Measurements from ENCODE around the gene ZNF613.
"Not testable (repeated sequence)": the region's sequence is repeated elsewhere in the genome, so short reads cannot be mapped to it uniquely, and the experiment has no call there.

ZNF613 gene

DNA sequence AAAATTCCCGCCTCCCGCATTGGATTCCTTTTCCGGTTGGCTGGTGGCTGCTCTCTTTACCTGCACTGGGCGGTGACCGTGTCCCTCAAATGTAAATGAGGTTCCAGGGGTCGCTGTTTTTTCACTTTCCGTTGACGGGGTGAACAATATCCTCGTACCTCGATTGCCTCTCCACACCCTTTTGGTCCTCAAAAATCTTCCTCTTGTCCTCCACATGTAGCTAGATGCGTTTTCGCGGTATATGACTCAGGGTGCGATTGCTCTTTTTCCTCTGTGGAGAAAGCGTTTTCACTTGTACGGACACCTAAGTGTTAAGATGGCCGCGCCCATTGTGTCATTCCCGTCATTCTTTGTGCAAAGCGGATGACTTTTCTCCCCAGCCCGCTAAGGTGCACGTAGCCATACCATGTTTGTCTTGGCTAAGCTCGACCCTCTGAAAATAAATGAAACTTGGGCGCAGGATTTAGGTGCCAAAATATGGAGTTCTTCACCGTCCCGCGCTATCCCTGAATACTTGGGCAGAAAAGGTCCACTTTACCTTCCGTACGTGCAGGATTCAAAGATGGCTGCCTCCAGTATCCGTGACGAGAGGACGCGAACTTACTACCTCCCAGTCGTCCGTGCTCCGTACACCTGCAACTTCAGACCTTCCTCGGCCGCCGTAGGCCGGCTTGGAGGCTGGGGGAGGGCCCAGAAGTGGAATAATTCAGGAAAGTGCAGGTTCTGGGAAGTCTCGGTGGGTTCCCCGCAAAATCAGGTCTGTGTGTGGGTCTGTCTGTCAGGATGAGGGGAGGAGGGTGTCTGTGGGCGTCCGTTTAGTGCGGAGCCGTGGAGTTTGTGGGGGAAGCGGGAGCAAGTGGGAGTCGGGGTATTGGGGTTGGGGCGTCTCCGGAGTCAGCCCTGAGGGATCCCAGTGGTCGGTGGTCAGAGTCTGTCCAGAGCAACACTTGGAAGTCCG, at the start of gene ZNF613:
Gene ZNF613 (plus strand): TSS at position 689 of the 958 bp plus-strand sequence. CDS start 8,749 bp downstream, outside the sequence.
- DNase-seq, result peak; percentile 87

DNA sequence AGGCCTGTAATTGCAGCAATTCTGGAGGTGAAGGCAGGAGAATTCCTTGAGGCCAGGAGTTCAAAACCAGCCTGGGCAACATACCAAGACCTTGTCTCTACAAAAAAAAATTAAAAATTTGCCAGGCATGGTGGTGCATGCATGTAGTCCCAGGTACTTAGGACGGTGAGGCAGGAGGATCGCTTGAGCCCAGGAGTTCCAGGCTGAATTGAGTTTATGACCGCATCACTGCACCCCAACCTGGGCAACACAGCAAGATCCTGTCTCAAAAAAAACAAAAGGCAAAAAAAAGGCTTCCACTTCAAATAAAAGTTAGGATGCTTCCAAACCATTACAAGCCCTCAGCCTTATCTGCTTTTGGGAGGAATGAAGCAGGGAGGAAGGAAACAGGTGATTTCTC, 44.8 kb upstream of the ZNF613 start:
- DNase-seq, result no peak

DNA sequence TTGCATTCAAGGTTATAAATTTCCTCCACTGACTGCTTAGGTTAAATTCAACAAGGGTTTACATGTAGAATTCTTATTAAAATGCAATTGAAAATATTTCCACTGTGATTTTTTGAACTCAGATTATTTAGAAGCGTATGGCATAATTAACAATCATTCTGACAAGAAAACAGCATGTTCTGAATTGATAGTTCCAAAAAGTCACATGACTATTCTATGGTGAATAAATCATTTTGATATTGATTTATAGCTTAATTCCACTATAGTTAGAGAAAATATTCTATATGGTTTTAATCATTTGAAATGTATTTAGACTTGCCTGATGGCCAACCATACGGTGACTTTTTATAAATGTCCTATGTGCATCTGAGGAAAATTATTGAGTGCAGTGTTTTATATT, 42.6 kb upstream of the ZNF613 start:
- DNase-seq, result no peak

DNA sequence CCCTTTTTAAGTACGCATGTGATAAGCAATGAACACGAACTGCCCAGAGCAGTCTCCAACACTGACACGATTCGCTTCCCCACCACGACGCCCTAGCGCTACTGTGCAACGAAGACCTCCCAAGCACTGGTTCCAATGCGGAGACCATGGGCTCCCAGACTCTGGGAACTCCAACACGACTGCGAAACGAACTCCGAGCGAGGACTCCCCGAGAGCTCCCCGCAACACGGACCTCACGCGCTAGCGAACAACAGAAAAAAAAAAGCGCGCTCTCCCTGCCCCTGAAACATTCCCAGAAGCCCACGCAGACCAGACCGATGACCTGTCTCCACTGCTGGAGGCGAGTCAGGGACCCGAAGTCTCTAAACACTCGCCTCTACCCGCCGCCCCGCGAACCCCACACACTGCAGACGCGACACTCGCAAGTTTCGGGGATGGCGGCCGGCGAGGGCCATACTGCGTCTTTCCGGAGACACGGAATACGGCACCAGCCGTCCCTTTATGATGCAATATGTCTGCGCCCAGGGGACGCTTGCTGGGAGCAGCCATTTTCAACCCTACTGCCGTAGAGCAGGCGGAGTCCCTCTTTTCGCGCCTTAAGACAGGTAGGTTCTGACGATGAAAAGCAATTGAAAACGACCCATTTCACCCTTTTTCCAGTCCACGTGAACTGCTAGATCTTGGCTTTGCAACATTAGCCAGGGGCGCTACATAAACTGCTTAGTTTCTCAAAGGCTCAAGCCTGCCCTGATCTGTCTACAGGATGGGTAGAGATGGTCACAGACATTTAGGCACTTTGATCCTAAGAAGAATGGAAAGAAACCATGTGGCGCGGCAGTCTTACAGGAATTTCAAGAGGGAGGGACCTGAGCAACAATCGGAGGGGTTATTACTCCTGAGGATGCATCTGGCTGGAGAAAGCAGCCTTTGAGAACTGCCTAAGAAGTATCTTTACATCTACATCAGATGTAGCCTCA, 39.5 kb upstream of the ZNF613 start, which contains the start of gene ZNF577:
Gene ZNF577 (minus strand): TSS at position 430 of the 977 bp plus-strand sequence. CDS start 7,569 bp downstream, outside the sequence.
- peak; percentile 80 for DNase-seq

DNA sequence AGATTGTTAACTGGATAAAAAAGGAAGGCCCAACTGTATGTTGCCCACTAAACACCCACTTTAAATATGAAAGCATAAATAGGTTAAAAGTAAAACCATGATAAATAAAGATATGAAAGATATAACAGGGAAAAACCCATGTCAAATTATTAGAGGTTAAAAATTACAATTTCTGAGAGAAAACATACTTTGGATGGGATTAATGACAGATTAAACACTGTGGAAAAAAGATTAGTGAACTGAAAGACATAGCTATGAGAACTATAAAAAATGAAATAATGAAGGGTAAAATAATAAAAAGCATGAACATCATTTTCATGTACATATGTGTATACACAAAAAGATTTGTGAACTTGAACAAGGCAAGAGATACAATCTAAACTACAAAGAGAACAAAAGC, 37.3 kb upstream of the ZNF613 start:
- DNase-seq, result no peak

DNA sequence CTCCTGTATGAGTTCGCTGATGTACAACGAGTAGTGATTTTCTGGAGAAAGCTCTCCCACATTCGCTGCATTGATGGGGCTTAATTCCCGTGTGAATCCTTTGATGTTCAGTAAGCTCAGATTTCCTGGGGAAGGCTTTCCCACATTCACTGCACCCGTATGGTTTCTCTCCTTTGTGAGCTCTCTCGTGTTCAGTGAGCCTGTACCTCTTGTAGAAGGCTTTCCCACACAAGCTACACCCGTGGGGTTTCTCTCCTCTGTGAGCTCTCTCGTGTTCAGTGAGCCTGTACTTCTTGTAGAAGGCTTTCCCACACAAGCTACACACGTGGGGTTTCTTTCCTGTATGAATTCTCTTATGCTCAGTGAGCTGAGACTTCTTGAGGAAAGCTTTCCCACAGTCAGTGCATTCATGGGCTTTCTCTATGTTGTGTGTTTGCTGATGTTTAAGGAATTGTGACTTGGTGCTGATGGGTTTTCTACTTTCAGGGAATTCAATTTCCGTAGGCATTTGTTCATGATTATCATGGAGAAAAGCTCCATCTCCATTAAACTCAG, 36.0 kb upstream of the ZNF613 start:
- no peak for DNase-seq

DNA sequence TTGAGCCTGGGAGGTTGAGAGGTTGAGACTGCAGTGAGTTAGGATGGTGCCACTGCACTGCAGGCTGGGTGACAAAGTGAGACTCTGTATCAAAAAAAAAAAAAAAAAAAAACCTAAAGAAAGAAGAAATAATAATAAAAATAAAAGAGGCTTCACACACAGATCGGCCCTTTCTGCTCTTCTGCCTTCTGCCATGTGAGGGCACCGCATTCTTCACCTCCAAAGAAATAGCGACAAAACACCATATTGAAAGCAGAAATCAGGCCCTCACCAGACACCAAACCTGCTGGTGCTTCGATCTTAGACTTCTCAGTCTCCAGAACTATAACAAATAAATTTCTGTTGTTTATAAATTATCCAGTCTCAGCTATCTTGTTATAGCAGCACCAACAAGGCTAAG, 25.4 kb upstream of the ZNF613 start:
- no peak for DNase-seq

DNA sequence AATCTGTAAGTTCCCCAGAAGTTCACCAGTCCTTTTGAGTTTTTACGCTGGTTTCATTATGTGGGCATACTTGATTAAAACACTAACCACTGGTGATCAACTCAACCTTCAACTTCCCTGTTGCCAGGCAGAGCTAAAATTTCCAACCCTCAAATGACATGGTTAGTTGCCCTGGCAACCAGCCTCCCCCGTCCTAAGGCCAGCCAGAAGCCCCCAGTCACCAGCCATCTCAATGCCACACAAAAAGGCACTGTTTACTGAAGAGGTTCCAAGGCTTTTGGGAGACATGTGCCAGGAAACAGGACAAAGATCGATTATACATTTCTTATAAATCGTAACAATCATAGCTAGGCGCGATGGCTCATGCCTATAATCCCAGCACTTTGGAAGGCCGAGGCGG, 24.1 kb upstream of the ZNF613 start:
- DNase-seq, result no peak

DNA sequence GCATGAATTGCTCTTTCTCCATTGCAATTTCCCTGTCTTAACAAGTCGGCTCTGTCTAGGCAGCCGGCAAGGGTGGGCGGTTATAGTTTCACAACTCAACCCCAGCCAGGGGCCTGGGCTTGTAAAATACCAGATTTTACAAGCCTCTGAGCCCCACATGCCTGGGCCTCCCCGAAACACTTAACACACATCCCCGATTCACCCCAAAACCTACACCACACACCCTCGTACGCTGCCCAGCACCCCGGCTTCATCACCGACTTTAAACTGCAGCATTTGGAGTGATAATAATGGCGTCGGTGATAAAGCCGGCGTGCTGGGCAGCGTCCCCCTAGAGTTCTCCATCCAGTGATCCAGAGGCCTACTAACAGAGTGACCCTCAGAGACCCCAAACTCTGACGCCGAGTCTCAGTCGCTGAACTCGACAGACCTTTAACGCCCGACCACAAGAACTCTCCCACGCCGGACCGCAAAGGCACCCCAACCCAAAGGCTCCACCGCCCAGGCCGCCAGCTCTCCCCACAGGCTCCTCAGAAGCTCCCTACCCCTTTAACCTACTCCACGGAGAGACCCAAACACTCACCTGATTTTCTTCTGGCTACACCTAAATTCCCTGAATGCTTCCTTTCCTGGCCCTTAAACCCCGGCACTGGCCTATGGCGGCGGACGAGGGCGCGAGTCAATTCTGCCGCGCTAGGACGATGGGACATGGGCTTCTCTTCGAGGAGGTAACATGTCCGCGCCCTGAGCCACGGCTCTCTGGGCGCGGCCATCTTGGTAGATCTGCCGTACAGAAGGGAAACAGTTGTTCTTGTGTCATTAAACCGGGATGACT, 22.7 kb upstream of the ZNF613 start, which contains the start of gene ZNF649:
Gene ZNF649 (minus strand): TSS at position 687 of the 835 bp plus-strand sequence. CDS start 4,910 bp downstream, outside the sequence.
- peak; percentile 84 for DNase-seq

DNA sequence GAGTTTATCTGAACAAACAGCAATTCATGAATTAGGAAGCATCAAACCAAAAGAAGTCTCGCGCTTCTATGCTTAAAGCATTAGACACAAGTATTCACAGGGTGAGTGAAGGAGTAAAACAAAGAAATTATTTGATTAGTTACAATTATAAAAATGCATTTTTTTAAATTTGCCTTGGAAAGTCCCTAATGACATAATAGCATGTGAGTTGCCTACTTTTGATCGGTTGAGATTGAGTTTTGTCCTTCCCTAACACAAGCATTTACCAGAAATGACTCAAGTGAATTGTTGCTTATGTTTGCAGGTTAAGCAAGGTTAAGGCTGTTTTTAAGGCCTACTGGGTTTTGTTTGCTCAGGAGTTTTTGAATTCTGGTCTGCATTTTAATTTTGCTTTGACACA, 22.1 kb upstream of the ZNF613 start:
- DNase-seq, result no peak

DNA sequence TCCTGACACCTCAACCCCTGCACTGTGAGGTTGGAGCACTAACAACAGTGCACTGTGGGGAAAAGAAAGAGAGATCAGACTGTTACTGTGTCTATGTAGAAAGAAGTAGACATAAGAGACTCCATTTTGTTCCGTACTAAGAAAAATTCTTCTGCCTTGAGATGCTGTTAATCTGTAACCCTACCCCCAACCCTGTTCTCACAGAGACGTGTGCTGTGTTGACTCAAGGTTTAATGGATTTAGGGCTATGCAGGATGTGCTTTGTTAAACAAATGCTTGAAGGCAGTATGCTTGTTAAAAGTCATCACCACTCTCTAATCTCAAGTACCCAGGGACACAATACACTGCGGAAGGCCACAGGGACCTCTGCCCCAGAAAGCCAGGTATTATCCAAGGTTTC, 21.6 kb upstream of the ZNF613 start:
- DNase-seq, result not testable (repeated sequence)

DNA sequence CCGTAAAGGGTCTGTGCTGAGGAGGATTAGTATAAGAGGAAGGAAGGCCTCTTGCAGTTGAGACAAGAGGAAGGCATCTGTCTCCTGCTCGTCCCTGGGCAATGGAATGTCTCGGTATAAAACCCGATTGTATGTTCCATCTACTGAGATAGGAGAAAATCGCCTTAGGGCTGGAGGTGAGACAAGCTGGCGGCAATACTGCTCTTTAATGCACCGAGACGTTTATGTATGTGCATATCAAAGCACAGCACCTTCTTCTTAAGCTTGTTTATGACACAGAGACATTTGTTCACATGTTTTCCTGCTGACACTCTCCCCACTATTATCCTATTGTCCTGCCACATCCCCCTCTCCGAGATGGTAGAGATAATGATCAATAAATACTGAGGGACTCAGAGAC, 21.2 kb upstream of the ZNF613 start:
- not testable (repeated sequence) for DNase-seq

DNA sequence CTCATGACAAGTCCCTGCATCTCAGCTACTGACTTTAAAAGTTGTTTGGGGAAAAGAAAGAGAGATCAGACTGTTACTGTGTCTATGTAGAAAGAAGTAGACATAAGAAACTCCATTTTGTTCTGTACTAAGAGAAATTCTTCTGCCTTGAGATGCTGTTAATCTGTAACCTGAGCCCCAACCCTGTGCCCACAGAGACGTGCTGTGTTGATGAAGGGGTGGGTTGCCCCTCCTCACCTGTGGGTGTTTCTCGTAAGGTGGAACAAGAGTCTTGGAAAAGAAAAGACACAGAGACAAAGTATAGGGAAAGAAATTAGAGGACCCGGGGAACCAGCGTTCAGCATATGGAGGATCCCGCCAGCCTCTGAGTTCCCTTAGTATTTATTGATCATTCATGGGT, 19.3 kb upstream of the ZNF613 start:
- not testable (repeated sequence) for DNase-seq

DNA sequence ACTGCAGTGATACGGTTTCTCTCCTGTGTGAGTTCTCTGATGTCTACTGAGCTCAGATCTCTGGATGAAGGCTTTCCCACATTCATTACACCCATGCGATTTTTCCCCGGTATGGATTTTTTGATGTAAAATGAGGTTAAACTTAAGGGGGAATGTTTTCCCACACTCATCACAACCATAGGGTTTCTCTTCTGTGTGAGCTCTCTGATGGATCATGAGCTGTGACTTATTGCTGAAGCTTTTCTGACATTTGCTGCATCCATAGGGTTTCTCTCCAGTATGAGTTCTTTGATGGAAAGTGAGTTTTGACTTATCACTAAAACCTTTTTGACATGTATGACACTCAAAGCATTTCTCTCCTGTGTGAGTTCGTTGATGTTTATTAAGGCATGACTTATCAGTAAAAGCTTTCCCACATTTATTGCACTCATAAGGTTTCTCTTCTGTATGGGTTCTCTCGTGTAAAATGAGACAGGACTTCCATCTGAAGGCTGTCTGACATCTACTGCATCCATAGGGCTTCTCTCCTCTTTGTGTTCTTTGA, 11.9 kb upstream of the ZNF613 start:
- no peak for DNase-seq

DNA sequence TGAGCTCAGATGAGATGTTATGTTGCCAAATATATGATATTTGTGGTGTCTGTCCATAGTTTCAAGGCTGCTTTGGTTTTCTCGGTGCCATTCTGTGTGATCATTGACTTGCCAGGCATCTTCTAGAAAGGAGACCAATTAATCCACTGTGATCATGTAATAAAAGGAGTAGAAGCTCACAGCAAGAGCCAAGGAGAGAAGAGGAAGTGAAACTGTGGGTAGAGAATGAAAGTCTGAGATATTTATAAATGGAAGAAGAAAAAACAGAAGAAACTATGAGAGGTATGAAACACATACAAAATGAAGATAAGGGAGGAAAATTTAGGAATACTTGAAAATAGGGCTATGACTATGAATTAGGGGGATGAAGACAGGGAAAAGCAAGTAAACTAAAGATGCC, 11.1 kb upstream of the ZNF613 start:
- no peak for DNase-seq

DNA sequence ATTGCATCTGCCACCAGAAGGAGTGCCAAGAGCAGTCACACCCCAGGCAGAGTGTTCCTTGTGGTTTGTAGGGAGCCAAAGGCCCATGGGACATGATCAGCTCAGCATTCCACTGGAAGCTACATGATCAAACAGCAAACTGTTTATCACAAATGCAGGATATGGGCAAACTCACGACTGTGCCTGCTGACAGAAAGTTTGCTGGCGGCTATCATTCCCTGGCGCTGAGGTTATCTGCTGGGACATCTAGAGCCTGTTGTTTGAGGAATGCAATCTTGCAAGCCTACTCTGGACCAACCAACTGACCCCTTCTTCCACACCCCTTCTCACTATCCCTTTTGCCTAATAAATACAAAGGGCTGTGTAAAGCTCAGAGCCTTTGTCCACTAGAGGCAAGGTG, 7.7 kb upstream of the ZNF613 start:
- DNase-seq, result no peak

DNA sequence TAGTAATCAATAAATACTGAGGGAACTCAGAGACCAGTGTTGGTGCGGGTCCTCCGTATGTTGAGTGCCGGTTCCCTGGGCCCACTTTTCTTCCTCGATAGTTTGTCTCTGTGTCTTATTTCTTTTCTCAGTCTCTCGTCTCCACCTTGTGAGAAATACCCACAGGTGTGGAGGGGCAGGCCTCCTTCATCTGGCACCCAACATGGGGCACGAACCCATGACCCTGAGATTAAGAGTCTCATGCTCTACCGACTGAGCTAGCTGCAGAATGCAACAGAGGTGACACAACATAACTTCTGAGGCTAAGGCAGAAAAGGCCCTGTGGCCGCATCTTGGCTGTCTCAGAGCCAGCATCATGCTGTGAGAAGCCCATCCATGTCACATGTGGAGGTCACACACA, 5.3 kb upstream of the ZNF613 start:
- DNase-seq, result no peak

DNA sequence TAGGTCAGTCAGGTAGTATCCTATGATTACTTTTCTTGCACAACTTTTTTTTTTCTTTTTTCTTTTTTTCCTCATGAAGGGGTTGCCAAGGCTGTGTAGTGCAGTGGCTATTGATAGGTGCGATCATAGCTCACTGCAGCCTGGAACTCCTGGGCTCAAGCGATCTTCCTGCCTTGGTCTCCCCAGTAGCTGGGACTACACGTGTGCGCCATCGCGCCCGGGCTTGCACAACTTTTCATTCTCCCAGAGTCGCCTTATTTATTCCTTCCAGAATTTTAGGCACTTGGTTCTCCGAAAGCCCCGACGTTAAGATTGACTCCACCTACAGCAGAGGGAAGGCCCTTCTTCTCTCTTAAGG, 867 bp upstream of the ZNF613 start:
- no peak for DNase-seq

DNA sequence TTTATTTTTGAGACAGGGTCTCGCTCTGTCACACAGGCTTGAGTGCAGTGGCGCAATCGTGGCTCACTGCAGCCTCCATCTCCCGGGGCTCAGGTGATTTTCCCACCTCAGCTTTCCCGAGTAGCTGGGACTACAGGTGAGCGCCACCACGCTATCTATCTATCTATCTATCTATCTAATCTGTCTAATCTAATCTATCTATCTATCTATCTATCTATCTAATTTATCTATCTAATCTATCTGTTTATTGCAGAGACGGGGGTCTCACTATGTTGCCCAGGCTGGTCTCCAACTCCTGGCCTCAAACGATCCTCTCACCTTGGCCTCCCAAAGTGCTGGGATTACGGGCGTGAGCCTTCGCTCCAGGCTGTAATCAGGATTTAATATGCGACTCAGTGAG, 587 bp downstream of the ZNF613 start:
- no peak for DNase-seq

DNA sequence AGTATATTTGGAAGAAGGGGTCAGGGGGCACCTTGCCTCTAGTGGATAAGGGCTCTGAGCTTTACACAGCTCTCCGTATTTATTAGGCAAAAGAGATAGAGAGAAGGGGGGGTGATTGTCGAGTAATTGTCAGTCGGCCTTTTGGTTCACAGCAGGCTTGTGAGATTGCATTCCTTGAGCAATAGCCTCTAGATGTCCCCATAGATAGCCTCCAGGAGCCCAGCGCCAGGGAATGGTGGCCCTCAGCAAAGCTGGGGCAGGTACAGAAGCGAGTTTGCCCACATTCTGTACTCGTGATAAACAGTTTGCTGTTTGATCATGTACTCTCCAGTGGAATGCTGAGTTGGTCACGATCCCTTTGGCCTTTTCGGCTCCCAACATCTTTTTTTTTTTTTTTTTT, 4.6 kb downstream of the ZNF613 start:
- DNase-seq, result no peak

DNA sequence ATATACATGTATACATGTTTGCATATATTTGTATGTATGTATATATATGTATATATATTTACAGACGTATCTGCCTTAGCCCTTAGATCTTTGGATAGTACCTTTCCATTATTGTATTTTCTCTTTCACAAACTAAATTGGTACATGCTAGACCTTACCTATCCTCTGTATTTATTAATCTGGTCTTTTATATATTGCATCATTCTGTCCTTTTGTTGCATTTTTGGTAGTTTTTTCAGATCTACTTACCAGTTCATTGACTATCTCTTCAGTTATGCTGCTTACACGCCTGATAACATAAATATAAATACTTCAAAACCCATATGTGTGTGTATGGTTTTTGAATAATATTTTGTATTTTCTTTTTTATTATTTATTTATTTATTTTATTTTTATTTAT, 11.7 kb downstream of the ZNF613 start:
- no peak for DNase-seq
